ENCODE results near the gene ATP11A.

- TF ChIP-seq CTCF (IDR thresholded peaks at IDR 0.05; ENCODE audit: low read length) (no peak), EZH2 (optimal IDR thresholded peaks at IDR 0.05; ENCODE audit: low read depth, low read length) (no peak), EZH2phosphoT487 (IDR thresholded peaks at IDR 0.05; ENCODE audit: low read length) (no peak)
Measured at GRCh38 chr13:112670864-112671263, 19.0 kb upstream of the ATP11A start.
